Fibroblast of mammary gland (primary cell): ENCODE data around the gene PTPRE.
A peak's percentile ranks its signal among the peaks of the same experiment; 100 is the strongest.
"Not testable (repeated sequence)": the region's sequence is repeated elsewhere in the genome, so short reads cannot be mapped to it uniquely, and the experiment has no call there.

Source experiments
- DNase-seq: peaks from one replicate; pipeline ENCODE4 v3.0.0-alpha.2; 2010; ENCODE audit warnings: low read depth
- H3K4me3 ChIP-seq: 2 replicates; pipeline ENCODE4 v1.5.1; 2011; ENCODE audit warnings: low read depth, mild to moderate bottlenecking, low read length, moderate library complexity; ENCODE audit not compliant: control insufficient read depth
- TF ChIP-seq, protein P1 (sequence below): conservative IDR thresholded peaks from 2 replicates; pipeline ENCODE4 v1.5.1; 2011; ENCODE audit warnings: low read depth, low read length, inconsistent platforms; ENCODE audit not compliant: control insufficient read depth, insufficient read depth

Gene PTPRE

DNA sequence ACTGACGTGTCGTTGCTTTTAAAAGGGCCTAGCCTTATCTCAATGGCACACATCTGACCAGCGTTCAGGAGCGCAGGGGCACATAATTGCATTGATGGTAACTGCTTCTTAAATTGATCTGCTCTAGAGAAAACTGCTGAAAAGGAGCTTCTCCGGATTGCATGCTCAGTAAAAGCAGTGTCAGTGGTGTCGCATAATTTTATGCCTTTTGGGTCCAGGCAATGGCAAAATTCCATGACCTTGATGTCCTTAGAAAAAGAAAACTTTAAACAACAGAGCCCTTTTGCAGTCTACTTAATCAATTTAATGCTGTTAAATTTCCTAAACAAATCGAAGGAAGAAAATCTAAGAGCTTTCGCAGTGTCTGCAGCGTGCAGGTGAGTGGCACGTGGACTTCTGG, 75.7 kb downstream of the PTPRE start:
- no peak for DNase-seq
- TF ChIP-seq, protein P1, sequence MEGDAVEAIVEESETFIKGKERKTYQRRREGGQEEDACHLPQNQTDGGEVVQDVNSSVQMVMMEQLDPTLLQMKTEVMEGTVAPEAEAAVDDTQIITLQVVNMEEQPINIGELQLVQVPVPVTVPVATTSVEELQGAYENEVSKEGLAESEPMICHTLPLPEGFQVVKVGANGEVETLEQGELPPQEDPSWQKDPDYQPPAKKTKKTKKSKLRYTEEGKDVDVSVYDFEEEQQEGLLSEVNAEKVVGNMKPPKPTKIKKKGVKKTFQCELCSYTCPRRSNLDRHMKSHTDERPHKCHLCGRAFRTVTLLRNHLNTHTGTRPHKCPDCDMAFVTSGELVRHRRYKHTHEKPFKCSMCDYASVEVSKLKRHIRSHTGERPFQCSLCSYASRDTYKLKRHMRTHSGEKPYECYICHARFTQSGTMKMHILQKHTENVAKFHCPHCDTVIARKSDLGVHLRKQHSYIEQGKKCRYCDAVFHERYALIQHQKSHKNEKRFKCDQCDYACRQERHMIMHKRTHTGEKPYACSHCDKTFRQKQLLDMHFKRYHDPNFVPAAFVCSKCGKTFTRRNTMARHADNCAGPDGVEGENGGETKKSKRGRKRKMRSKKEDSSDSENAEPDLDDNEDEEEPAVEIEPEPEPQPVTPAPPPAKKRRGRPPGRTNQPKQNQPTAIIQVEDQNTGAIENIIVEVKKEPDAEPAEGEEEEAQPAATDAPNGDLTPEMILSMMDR, result no peak
- H3K4me3 ChIP-seq, result no peak overlapping the region

DNA sequence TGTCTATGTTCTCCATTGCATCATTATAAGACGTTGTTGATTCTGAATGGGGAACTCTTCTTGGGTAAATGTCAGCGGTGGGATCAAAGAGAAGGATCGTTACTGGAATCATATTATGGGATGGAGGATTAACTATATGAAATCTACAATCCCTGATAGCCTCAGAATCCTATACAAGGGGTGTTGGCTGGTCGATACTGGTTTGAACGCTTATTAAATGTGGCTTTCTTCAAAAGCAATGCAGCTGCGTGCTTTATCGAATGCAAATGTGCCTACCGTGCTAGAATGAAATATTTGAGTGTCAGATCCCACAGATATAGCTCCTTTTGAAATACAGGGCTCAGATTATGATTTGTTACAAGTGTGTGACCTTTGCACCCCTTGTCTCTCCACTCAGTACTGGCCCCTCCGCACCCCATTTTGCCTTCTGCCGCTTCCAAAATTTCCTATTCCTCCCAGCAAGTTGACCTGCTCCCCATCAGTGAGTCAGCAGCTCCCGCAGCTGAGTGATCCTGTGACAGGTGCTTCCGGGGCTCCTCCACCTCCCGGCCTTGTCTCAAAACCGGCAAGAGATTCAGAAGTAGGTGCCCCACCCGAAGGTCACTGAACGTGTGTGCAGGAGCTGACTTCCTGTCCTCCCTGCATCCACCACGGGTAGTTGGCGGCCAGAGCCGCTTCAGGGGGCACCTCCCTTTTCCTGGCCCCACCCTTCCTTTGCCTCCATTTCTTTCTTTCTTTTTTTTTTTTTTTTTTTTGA, 76.6 kb downstream of the PTPRE start:
- TF ChIP-seq, protein P1, result no peak
- DNase-seq, result no peak
- no peak overlapping the region for H3K4me3 ChIP-seq

DNA sequence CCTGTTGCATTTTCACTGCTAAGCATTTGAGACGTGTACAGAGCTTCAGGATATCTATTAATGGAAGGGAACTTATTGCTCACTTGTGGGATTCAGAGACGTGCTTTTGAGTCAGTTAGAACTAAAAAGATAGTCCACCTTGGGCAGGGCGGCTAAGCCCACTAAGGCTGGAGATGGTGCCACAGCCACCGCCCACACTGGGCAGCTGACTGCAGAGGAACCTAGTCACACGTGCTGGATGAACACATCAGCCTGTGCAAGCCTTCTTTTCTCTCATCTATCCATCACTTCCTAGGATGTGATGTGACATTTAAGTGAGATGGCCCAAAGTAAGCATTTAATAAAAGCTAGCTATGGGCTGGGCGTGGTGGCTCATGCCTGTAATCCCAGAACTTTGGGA, 78.0 kb downstream of the PTPRE start:
- DNase-seq, result no peak
- TF ChIP-seq, protein P1, result no peak
- no peak overlapping the region for H3K4me3 ChIP-seq

DNA sequence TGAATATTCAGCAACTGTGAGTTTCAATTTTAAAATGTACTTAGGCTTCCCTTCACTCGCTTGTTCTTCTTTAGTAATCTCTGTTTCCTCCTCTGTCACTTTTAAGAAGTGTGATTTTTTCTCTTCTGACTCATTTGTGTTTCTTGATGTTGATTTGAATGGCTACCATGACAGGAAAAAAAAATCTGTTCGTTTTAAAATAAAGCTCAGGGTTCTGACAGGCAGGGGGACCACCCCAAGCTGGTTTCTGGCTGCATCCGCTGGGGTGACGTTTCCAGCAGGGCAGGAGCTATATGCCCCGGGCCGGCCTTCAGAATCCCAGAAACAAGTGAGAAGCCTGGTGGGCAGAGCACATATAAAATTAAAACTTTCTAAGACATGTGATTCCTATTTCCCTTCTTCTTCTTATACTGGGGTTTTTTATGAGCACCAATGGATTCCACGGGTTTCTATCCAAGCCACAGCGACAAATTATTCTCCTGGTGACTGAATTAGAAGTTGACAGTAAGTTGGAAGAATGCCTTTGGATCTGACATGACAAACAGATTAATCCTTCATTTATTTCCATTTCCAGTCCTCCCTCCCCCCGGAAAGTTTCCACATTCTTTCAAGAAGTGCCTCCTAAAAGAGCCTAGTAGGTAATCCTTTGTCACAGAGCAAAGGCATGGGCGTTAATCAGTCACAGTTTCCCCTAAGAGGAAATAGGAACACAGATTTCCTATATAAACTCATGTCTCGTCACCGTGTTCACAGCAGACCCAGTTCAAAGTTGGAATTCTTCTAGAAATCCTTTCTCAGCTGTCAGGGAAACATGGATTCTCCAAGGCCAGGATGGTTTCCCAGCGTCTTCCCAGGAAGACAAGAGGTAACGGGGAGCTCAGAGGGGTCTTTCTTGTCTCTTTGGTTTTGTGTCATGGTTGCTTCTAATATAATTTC, 79.9 kb downstream of the PTPRE start:
- no peak overlapping the region for H3K4me3 ChIP-seq
- no peak for DNase-seq
- TF ChIP-seq, protein P1, result no peak

DNA sequence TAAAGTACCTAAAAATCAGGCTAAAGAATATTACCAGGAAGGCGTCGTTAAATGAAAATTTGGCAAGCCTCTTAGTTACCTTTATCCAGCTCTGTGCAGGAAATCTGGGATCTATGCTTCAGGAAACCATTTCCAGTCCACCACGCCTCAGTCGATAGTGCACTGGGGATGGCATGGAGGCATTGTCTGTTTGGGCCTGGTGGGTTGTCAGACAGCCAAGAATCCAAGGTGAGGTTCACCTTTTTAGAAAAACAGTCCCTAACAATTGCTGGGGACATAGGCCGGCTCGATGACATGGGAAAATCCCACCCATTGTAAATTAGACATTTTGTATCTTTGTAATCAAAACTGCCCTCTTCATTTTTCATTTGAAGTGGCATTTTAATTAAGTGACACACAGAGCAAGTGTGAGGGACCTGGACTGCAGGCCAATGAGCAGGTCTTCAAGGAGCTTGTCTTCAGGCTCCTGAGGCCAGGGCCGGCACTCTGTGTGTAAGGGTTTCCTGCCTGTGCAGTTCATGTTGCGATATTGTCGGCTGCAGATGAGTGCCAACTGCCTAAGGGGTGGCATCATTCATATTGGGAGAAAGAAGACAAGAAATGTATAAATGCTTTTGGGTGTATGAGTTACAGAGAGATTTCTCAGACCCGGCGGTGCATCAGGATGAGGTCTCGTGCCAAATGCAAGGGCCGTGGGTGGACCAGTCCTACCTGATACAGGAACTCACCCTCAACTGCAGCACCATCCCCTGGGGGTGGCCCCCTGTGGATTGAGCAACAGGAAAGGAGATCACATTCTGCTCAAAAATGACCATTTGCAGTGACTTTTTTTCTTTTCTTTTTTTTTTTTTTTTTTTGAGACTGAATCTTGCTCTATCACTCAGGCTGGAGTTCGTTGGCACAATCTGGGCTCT, 80.8 kb downstream of the PTPRE start:
- no peak overlapping the region for H3K4me3 ChIP-seq
- no peak for DNase-seq
- TF ChIP-seq, protein P1, result no peak

DNA sequence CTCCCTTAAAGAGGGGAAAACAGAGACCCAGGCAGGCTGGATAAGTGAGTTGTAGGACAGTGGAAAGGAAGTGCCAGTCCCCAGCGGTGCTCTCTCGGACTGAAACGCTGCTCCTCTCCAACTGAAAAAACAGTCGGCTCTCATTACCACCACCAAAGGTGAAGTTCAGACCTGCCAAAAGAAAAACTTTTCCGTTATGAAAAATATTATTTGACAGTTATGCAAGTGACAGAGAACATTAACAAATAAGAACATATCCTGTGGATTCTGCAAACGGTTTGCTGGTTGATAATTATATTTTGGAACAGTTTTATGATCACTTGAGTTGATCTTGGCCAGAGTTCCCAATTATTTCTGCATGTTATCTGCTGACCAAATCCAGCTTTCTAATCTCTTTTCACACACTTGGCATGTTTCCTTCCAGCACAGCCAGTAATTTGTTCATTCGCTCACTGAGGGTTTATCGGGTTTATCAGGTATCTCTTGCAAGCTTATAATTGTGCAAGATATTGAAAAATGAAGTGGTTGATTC, 82.6 kb downstream of the PTPRE start:
- H3K4me3 ChIP-seq, result no peak overlapping the region
- TF ChIP-seq, protein P1, result no peak
- DNase-seq, result peak; percentile 20

DNA sequence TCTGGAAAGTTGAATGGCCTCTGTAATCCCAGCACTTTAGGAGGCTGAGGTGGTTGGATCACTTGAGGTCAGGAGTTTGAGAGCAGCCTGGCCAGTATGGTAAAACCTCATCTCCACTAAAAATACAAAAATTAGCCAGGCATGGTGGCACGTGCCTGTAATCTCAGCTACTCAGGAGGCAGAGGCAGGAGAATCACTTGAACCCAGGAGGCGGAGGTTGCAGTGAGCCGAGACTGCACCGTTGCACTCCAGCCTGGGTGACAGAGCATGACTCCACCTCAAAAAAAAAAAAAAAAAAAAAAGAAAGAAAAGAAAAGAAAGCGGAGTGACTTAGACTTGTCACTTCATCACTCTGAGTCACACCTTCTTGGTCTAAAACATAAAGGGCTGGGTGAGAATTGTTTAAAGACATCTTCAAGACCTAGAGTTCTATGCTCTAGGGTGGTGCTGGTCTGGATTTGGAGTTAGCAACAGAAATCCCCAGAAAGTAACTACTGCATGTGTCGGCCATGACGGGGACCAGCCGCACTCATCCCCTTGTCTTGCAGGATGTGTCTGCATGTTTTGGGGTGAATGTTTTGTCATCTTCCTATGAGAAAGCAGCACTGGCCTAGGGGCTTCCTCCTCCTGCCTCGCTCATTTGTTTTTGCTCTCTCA, 83.4 kb downstream of the PTPRE start:
- not testable (repeated sequence) for H3K4me3 ChIP-seq
- DNase-seq, result peak; percentile 54
